Esophagus muscularis mucosa (tissue), 3 donors: ENCODE measurements around the gene MYBPC1.

ENCODE experiments used
- CTCF ChIP-seq, 3 experiments: fragments of 200-600 bp in 2 of 3; fragments of 450-650 bp in 1 of 3; sonication (generic) in 2 of 3; IDR thresholded peaks; one replicate each; pipeline ENCODE4 v1.5.1; 2017 to 2019; ENCODE audit warnings: antibody characterized with exemption in 3 of 3, mild to moderate bottlenecking in 2 of 3, moderate library complexity in 1 of 3
- POLR2A ChIP-seq: fragments of 450-650 bp; IDR thresholded peaks from one replicate; pipeline ENCODE4 v1.6.1; 2017; ENCODE audit warnings: antibody characterized with exemption, moderate library complexity, mild to moderate bottlenecking, low read depth
- POLR2AphosphoS5 ChIP-seq, 2 donors: sonication (generic); formaldehyde crosslinking; IDR thresholded peaks; one replicate each; pipeline ENCODE4 v1.6.1; 2017; ENCODE audit warnings: antibody characterized with exemption in 2 of 2

GRCh38 chr12:101729842-101730241 is 135.1 kb downstream of the MYBPC1 start:
- no peak for TF ChIP-seq POLR2A
- TF ChIP-seq CTCF (IDR thresholded peaks at IDR 0.05): no peak
- TF ChIP-seq POLR2AphosphoS5 (IDR thresholded peaks at IDR 0.05): no peak
